K562 (cell line): ENCODE measurements around the gene ZNF655. TPM values are rescaled to one million over a fixed set of nuclear protein-coding genes. Genes with fewer than 3 reads are reported as not detected.

Source experiments
- BCL6 ChIP-seq: fragments of 250-450 bp; sonication (Bioruptor Pico); IDR thresholded peaks from 2 replicates; pipeline ENCODE4 v1.4.0; 2020
- BDP1 ChIP-seq: IDR thresholded peaks from 3 replicates; pipeline ENCODE4 v1.6.1; 2011; ENCODE audit not compliant: insufficient read length, insufficient read depth
- BMI1 ChIP-seq: fragments of 150-350 bp; IDR thresholded peaks from 2 replicates; pipeline ENCODE4 v1.6.1; 2014; ENCODE audit warnings: low read length
- GTF2E2 ChIP-seq: fragments of 200-800 bp; sonication (Bioruptor generic); IDR thresholded peaks from 2 replicates; pipeline ENCODE4 v1.6.1; 2016; ENCODE audit warnings: missing genetic modification characterization, missing compliant biosample characterization
- PHF8 ChIP-seq: fragments of 200-600 bp; sonication (generic); IDR thresholded peaks from 2 replicates; pipeline ENCODE4 v1.6.1; 2012; ENCODE audit warnings: mixed run types, mild to moderate bottlenecking, inconsistent platforms, low read length, moderate library complexity, borderline replicate concordance
- PTBP1 ChIP-seq: fragments of 200-400 bp; formaldehyde crosslinking; IDR thresholded peaks from 2 replicates; pipeline ENCODE4 v1.6.1; 2017; ENCODE audit warnings: low read depth, low read length
- ZNF212 ChIP-seq: fragments of 450-650 bp; formaldehyde crosslinking; IDR thresholded peaks from 2 replicates; pipeline ENCODE4 v1.4.0; 2020; ENCODE audit warnings: mild to moderate bottlenecking
- polyA plus RNA-seq, 8 experiments: library from polyadenylated mRNA; depleted of rRNA in 4 of 8; stranded (reverse) in 5 of 8; unstranded in 3 of 8; fragments of >200 nt; fragmentation: Nextera tagmentation in 2 of 8; fragmentation: Illumina TruSeq in 1 of 8; extraction: Ambion mirVana in 2 of 8; extraction: Trizol in 1 of 8; gene quantifications; 2 replicates each; pipeline versions ENCODE4 v1.2.1 to v1.2.3, GENCODE V29; 2011 to 2014; ENCODE audit warnings: inconsistent platforms in 1 of 8, missing spikeins in 1 of 8
- total RNA-seq, 7 experiments: library from RNA; depleted of rRNA in 6 of 7; stranded (reverse); fragments of >200 nt in 6 of 7; fragmentation: Illumina TruSeq in 2 of 7; extraction: Trizol in 2 of 7; gene quantifications; 2 replicates each; pipeline versions ENCODE4 v1.2.1 to v1.2.3, GENCODE V29; 2011 to 2021; ENCODE audit warnings: low replicate concordance in 1 of 7
- TF ChIP-seq, protein P1 (sequence below): sonication (generic); formaldehyde crosslinking; IDR thresholded peaks from 2 replicates; pipeline ENCODE4 v1.8.0; 2022; ENCODE audit warnings: mild to moderate bottlenecking, missing genetic modification reagents
- TF ChIP-seq, protein P2 (sequence below): fragments of 250-450 bp; sonication (Bioruptor Pico); IDR thresholded peaks from 2 replicates; pipeline ENCODE4 v1.9.0; 2021; ENCODE audit warnings: mild to moderate bottlenecking, inconsistent platforms
- TF ChIP-seq, protein P3 (sequence below): sonication (generic); formaldehyde crosslinking; IDR thresholded peaks from 2 replicates; pipeline ENCODE4 v1.8.0; 2022; ENCODE audit warnings: mild to moderate bottlenecking, low read depth, missing genetic modification reagents
- TF ChIP-seq, protein P4 (sequence below), 3 experiments: fragments of 200-800 bp in 1 of 3; fragments of 250-450 bp in 1 of 3; fragments of 450-650 bp in 1 of 3; sonication (Bioruptor Pico) in 1 of 3; sonication (Bioruptor generic) in 1 of 3; formaldehyde crosslinking in 1 of 3; IDR thresholded peaks; 2 replicates each; pipeline versions ENCODE4 v1.6.1 to v1.8.0; 2016 to 2022; ENCODE audit warnings: mild to moderate bottlenecking in 2 of 3, missing genetic modification characterization in 2 of 3, missing compliant biosample characterization in 1 of 3, moderate library complexity in 1 of 3
- TF ChIP-seq, protein P5 (sequence below): sonication (generic); formaldehyde crosslinking; IDR thresholded peaks from 2 replicates; pipeline ENCODE4 v1.8.0; 2022; ENCODE audit warnings: mild to moderate bottlenecking, missing genetic modification reagents, borderline replicate concordance
- TF ChIP-seq, protein P6 (sequence below): fragments of 250-450 bp; sonication (Bioruptor Pico); IDR thresholded peaks from 2 replicates; pipeline ENCODE4 v1.8.0; 2022; ENCODE audit warnings: inconsistent platforms

Gene ZNF655
- total and polyA plus RNA-seq, 9 of the 15 experiments (the other 6 are each of a cell fraction or from before 2014, with no cell fraction given) = 25.7 to 130 (median 95.2) TPM

DNA sequence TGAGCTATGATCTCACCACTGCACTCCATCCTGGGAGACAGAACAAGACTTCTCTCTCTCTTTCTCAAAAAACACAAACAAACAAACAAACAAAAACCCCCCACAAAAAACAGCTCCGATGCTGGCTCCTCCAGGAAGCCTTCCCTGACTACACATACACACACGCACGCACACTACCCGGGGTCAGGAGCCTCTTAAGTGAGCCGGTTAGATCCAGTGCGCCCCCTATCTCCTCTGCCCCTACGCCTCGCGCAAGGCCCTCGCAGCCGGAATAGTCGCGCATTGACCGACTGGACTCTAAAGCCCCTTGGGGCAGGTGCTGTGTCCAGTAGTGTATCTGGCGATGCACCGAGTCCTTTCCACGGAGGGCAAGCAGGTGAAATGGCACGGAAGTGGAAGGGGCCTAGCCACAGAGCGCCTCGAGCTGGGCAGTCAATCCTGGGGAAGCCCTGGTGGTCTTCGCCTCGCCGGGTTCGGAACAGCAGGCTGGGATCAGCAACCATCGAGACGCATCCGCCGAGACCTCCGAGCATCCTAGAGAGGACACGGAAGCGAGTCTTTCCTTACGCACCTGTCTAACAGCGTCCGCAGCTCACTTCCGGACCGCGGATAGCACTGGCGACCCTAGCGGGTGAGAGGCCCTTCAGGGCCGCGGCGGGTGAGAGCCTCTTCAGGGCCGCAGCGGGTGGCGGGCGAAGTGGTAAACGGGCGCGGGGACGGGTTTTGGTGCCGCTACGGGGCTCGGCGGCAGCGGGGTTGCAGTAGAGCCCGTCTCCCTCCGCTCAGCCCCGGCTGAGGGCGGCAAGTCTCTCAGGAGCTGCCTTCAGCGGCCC, 58.1 kb downstream of the ZNF655 start, which contains the start of gene ZSCAN25 (continued):
- TF ChIP-seq, protein P1, sequence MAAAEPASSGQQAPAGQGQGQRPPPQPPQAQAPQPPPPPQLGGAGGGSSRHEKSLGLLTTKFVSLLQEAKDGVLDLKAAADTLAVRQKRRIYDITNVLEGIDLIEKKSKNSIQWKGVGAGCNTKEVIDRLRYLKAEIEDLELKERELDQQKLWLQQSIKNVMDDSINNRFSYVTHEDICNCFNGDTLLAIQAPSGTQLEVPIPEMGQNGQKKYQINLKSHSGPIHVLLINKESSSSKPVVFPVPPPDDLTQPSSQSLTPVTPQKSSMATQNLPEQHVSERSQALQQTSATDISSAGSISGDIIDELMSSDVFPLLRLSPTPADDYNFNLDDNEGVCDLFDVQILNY (CRISPR knock-in tag) = peak; percentile 92; the same call in 1 of the 2 replicates
- TF ChIP-seq, protein P2, sequence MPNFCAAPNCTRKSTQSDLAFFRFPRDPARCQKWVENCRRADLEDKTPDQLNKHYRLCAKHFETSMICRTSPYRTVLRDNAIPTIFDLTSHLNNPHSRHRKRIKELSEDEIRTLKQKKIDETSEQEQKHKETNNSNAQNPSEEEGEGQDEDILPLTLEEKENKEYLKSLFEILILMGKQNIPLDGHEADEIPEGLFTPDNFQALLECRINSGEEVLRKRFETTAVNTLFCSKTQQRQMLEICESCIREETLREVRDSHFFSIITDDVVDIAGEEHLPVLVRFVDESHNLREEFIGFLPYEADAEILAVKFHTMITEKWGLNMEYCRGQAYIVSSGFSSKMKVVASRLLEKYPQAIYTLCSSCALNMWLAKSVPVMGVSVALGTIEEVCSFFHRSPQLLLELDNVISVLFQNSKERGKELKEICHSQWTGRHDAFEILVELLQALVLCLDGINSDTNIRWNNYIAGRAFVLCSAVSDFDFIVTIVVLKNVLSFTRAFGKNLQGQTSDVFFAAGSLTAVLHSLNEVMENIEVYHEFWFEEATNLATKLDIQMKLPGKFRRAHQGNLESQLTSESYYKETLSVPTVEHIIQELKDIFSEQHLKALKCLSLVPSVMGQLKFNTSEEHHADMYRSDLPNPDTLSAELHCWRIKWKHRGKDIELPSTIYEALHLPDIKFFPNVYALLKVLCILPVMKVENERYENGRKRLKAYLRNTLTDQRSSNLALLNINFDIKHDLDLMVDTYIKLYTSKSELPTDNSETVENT = peak; percentile 100
- TF ChIP-seq, protein P3, sequence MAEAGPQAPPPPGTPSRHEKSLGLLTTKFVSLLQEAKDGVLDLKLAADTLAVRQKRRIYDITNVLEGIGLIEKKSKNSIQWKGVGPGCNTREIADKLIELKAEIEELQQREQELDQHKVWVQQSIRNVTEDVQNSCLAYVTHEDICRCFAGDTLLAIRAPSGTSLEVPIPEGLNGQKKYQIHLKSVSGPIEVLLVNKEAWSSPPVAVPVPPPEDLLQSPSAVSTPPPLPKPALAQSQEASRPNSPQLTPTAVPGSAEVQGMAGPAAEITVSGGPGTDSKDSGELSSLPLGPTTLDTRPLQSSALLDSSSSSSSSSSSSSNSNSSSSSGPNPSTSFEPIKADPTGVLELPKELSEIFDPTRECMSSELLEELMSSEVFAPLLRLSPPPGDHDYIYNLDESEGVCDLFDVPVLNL = 0 out of 2 replicates have a peak, but pooled peaks have one; percentile 56
- TF ChIP-seq, protein P4, sequence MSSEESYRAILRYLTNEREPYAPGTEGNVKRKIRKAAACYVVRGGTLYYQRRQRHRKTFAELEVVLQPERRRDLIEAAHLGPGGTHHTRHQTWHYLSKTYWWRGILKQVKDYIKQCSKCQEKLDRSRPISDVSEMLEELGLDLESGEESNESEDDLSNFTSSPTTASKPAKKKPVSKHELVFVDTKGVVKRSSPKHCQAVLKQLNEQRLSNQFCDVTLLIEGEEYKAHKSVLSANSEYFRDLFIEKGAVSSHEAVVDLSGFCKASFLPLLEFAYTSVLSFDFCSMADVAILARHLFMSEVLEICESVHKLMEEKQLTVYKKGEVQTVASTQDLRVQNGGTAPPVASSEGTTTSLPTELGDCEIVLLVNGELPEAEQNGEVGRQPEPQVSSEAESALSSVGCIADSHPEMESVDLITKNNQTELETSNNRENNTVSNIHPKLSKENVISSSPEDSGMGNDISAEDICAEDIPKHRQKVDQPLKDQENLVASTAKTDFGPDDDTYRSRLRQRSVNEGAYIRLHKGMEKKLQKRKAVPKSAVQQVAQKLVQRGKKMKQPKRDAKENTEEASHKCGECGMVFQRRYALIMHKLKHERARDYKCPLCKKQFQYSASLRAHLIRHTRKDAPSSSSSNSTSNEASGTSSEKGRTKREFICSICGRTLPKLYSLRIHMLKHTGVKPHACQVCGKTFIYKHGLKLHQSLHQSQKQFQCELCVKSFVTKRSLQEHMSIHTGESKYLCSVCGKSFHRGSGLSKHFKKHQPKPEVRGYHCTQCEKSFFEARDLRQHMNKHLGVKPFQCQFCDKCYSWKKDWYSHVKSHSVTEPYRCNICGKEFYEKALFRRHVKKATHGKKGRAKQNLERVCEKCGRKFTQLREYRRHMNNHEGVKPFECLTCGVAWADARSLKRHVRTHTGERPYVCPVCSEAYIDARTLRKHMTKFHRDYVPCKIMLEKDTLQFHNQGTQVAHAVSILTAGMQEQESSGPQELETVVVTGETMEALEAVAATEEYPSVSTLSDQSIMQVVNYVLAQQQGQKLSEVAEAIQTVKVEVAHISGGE (CRISPR knock-in tag; IDR thresholded peaks at IDR 0.05) = peak; percentile 89 to 97 (median 96); a peak in 5 of 6 replicates
- TF ChIP-seq, protein P5, sequence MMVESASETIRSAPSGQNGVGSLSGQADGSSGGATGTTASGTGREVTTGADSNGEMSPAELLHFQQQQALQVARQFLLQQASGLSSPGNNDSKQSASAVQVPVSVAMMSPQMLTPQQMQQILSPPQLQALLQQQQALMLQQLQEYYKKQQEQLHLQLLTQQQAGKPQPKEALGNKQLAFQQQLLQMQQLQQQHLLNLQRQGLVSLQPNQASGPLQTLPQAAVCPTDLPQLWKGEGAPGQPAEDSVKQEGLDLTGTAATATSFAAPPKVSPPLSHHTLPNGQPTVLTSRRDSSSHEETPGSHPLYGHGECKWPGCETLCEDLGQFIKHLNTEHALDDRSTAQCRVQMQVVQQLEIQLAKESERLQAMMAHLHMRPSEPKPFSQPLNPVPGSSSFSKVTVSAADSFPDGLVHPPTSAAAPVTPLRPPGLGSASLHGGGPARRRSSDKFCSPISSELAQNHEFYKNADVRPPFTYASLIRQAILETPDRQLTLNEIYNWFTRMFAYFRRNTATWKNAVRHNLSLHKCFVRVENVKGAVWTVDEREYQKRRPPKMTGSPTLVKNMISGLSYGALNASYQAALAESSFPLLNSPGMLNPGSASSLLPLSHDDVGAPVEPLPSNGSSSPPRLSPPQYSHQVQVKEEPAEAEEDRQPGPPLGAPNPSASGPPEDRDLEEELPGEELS (CRISPR knock-in tag) = peak; percentile 41; the same call in 1 of the 2 replicates
- TF ChIP-seq BCL6 (CRISPR knock-in tag) (no peak), ZNF212 (CRISPR knock-in tag) (no peak), GTF2E2 (tag) (peak; percentile 83; the same call in 1 of the 2 replicates), PTBP1 (0 out of 2 replicates have a peak, but pooled peaks have one; percentile 29), BMI1 (no peak), PHF8 (peak; percentile 97), BDP1 (no peak)
- TF ChIP-seq, protein P6, sequence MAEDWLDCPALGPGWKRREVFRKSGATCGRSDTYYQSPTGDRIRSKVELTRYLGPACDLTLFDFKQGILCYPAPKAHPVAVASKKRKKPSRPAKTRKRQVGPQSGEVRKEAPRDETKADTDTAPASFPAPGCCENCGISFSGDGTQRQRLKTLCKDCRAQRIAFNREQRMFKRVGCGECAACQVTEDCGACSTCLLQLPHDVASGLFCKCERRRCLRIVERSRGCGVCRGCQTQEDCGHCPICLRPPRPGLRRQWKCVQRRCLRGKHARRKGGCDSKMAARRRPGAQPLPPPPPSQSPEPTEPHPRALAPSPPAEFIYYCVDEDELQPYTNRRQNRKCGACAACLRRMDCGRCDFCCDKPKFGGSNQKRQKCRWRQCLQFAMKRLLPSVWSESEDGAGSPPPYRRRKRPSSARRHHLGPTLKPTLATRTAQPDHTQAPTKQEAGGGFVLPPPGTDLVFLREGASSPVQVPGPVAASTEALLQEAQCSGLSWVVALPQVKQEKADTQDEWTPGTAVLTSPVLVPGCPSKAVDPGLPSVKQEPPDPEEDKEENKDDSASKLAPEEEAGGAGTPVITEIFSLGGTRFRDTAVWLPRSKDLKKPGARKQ = no peak
